ENCODE measurements around the gene PAN3.

The PAN3 gene

GRCh38 chr13:28161370-28161769 is 23.0 kb downstream of the PAN3 start:
- H3K4me1 ChIP-seq (ENCODE audit: insufficient read depth, low read length, severe bottlenecking): no peaks in the 10 kb centered on the region
- no peaks in the 10 kb centered on the region; the same call in 1 of the 2 replicates for H3K36me3 ChIP-seq (ENCODE audit: insufficient read depth, low read length)
- no peaks in the 10 kb centered on the region for H3K27me3 ChIP-seq (ENCODE audit: insufficient read depth, low read length)
- H3K79me2 ChIP-seq (ENCODE audit: insufficient read depth, low read length): peaks cover 34% of the 10 kb centered on the region
- 0 out of 2 replicates have a peak, but pooled peaks cover 2% of the 10 kb centered on the region for H3K9me3 ChIP-seq (ENCODE audit: low read length)
- no peak overlapping the region for H3K9ac ChIP-seq (ENCODE audit: low read length)
- no peaks in the 10 kb centered on the region for H3F3A ChIP-seq (ENCODE audit: insufficient read depth, low read length)
- no peak overlapping the region for H3K4me3 ChIP-seq (ENCODE audit: low read depth, low read length, poor library complexity, severe bottlenecking)
- no peaks in the 10 kb centered on the region for H4K20me1 ChIP-seq (ENCODE audit: insufficient read depth, low read length)
- H3K9me2 ChIP-seq (ENCODE audit: low read depth, low read length): no peaks in the 10 kb centered on the region
- no peak overlapping the region for H3K27ac ChIP-seq (ENCODE audit: low read depth, low read length, poor library complexity, severe bottlenecking)
- no peak overlapping the region for H3K4me2 ChIP-seq (ENCODE audit: low read length)
- no peak overlapping the region for H2AFZ ChIP-seq (ENCODE audit: low read length)
- no peak for TF ChIP-seq EZH2 (IDR thresholded peaks at IDR 0.05; ENCODE audit: borderline replicate concordance, low read length)

DNA sequence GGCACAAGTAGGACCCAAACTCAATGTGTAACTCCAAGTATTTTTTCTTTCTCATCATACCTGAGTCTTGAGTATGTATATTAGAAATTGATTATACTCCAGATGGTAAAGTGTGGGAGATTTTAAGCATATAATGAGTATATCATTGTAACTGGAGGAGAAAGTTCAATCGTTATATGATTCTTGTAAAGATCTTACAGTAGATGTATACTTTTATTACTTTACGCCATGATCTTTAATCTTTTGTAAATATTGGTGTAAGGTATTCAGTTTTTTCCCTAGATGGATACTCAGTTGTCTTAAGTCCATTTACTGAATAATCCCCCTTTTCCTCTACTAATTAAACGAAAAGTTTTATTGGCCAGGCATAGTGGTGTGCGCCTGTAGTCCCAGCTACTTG is 25.2 kb downstream of the PAN3 start:
- H3K9me2 ChIP-seq (ENCODE audit: low read depth, low read length): no peaks in the 10 kb centered on the region
- H2AFZ ChIP-seq (ENCODE audit: low read length): no peak overlapping the region
- no peaks in the 10 kb centered on the region for H3K36me3 ChIP-seq (ENCODE audit: insufficient read depth, low read length)
- TF ChIP-seq CTCF (IDR thresholded peaks at IDR 0.05; ENCODE audit: low read length): no peak
- no peak for TF ChIP-seq EZH2 (IDR thresholded peaks at IDR 0.05; ENCODE audit: borderline replicate concordance, low read length)
- H4K20me1 ChIP-seq (ENCODE audit: insufficient read depth, low read length): no peaks in the 10 kb centered on the region
- H3K4me3 ChIP-seq (ENCODE audit: low read depth, low read length, poor library complexity, severe bottlenecking): no peak overlapping the region
- H3K4me1 ChIP-seq (ENCODE audit: insufficient read depth, low read length, severe bottlenecking): no peaks in the 10 kb centered on the region
- H3F3A ChIP-seq (ENCODE audit: insufficient read depth, low read length): no peaks in the 10 kb centered on the region
- no peaks in the 10 kb centered on the region for H3K9me3 ChIP-seq (ENCODE audit: low read length)
- H3K4me2 ChIP-seq (ENCODE audit: low read length): no peak overlapping the region
- H3K9ac ChIP-seq (ENCODE audit: low read length): no peak overlapping the region
- peaks cover 46% of the 10 kb centered on the region for H3K79me2 ChIP-seq (ENCODE audit: insufficient read depth, low read length)
- no peak overlapping the region for H3K27ac ChIP-seq (ENCODE audit: low read depth, low read length, poor library complexity, severe bottlenecking)
- no peaks in the 10 kb centered on the region for H3K27me3 ChIP-seq (ENCODE audit: insufficient read depth, low read length)

GRCh38 chr13:28166257-28166656 is 27.9 kb downstream of the PAN3 start:
- Histone ChIP-seq H3K36me3 (ENCODE audit: insufficient read depth, low read length) (no peaks in the 10 kb centered on the region), H4K20me1 (ENCODE audit: insufficient read depth, low read length) (no peaks in the 10 kb centered on the region), H3K9me3 (ENCODE audit: low read length) (no peaks in the 10 kb centered on the region), H3K9me2 (ENCODE audit: low read depth, low read length) (no peaks in the 10 kb centered on the region), H3F3A (ENCODE audit: insufficient read depth, low read length) (no peaks in the 10 kb centered on the region), H2AFZ (ENCODE audit: low read length) (no peak overlapping the region), H3K27ac (ENCODE audit: low read depth, low read length, poor library complexity, severe bottlenecking) (no peak overlapping the region), H3K9ac (ENCODE audit: low read length) (no peak overlapping the region), H3K27me3 (ENCODE audit: insufficient read depth, low read length) (no peaks in the 10 kb centered on the region), H3K4me1 (ENCODE audit: insufficient read depth, low read length, severe bottlenecking) (no peaks in the 10 kb centered on the region), H3K4me3 (ENCODE audit: low read depth, low read length, poor library complexity, severe bottlenecking) (no peak overlapping the region), H3K4me2 (ENCODE audit: low read length) (no peak overlapping the region), H3K79me2 (ENCODE audit: insufficient read depth, low read length) (peaks cover 47% of the 10 kb centered on the region)
- TF ChIP-seq CTCF (IDR thresholded peaks at IDR 0.05; ENCODE audit: low read length): no peak
- no peak for TF ChIP-seq EZH2 (IDR thresholded peaks at IDR 0.05; ENCODE audit: borderline replicate concordance, low read length)

DNA sequence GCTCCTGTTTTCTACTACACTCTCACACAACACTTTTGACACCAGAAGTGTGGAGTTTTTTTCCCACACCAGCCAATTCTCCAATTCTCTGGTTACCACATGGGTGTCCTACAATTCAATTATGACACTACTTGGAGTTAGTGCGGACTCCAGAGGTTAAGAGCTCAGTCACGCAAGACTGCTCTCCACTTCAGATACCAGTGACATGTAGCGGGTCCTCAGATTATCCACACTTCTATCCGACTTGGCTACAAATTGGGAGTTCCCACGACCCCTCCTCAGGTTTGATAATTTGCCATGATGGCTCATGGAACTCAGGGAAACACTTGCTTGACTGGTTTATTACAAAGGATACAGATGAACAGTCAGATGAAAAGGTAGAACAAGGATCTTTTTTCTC is 32.9 kb downstream of the PAN3 start:
- TF ChIP-seq EZH2 (IDR thresholded peaks at IDR 0.05; ENCODE audit: borderline replicate concordance, low read length) (no peak), CTCF (IDR thresholded peaks at IDR 0.05; ENCODE audit: low read length) (no peak)

More for the DNA sequence above, 32.9 kb downstream of the PAN3 start:
- no peaks in the 10 kb centered on the region for H3K9me3 ChIP-seq (ENCODE audit: low read length)
- no peaks in the 10 kb centered on the region for H3K4me1 ChIP-seq (ENCODE audit: insufficient read depth, low read length, severe bottlenecking)
- H3K4me3 ChIP-seq (ENCODE audit: low read depth, low read length, poor library complexity, severe bottlenecking): no peak overlapping the region
- H2AFZ ChIP-seq (ENCODE audit: low read length): no peak overlapping the region
- no peak overlapping the region for H3K4me2 ChIP-seq (ENCODE audit: low read length)
- peaks cover 10% of the 10 kb centered on the region; the same call in 1 of the 2 replicates for H3K36me3 ChIP-seq (ENCODE audit: insufficient read depth, low read length)
- no peak overlapping the region for H3K9ac ChIP-seq (ENCODE audit: low read length)
- no peaks in the 10 kb centered on the region for H4K20me1 ChIP-seq (ENCODE audit: insufficient read depth, low read length)
- H3K27me3 ChIP-seq (ENCODE audit: insufficient read depth, low read length): no peaks in the 10 kb centered on the region
- H3K79me2 ChIP-seq (ENCODE audit: insufficient read depth, low read length): peaks cover 16% of the 10 kb centered on the region; the same call in 1 of the 2 replicates
- H3K27ac ChIP-seq (ENCODE audit: low read depth, low read length, poor library complexity, severe bottlenecking): no peak overlapping the region
- H3K9me2 ChIP-seq (ENCODE audit: low read depth, low read length): no peaks in the 10 kb centered on the region
- H3F3A ChIP-seq (ENCODE audit: insufficient read depth, low read length): no peaks in the 10 kb centered on the region

Measured in OCI-LY1 (cell line).